H1 (cell line): ENCODE data around the gene GAS7. TPM values are rescaled to one million over a fixed set of nuclear protein-coding genes. Genes with fewer than 3 reads are reported as not detected.

Experiments
- ASH2L ChIP-seq: fragments of 200-600, 300-600 bp; sonication (generic); IDR thresholded peaks from one replicate; pipeline ENCODE4 v1.7.1; 2017; ENCODE audit warnings: low read length
- MAFK ChIP-seq: IDR thresholded peaks from 2 replicates; pipeline ENCODE4 v1.6.1; 2012; ENCODE audit warnings: low read depth, mild to moderate bottlenecking, improper control_type of control experiment, low read length
- POLR2A ChIP-seq, 2 experiments: IDR thresholded peaks; 1 replicate in 1 of 2; 2 replicates in 1 of 2; pipeline ENCODE4 v1.6.1; 2011; ENCODE audit warnings: low read depth in 2 of 2, low read length in 2 of 2, mild to moderate bottlenecking in 2 of 2; ENCODE audit errors: control extremely low read depth in 1 of 2
- RXRA ChIP-seq: IDR thresholded peaks from 2 replicates; pipeline ENCODE4 v1.6.1; 2011; ENCODE audit warnings: low read depth, mild to moderate bottlenecking, low read length, moderate library complexity; ENCODE audit not compliant: insufficient read depth
- polyA plus RNA-seq, 7 experiments: library from polyadenylated mRNA; depleted of rRNA in 3 of 7; stranded (reverse) in 5 of 7; unstranded in 2 of 7; fragments of >200 nt in 5 of 7; fragments of 200-250 nt in 2 of 7; gene quantifications; 1 replicate in 5 of 7; 2 replicates in 1 of 7; 4 replicates in 1 of 7; pipeline versions ENCODE4 v1.2.1 to v1.2.3, GENCODE V29; 2011 to 2013; ENCODE audit warnings: missing spikeins in 2 of 7, mixed read lengths in 2 of 7
- total RNA-seq: library from RNA; stranded (reverse); fragmentation: NEBNext Ultra II Directional; extraction: Animal tissue kit (Norgen Biotek cat#: 25700); gene quantifications from 2 replicates; pipeline ENCODE4 v1.2.1, GENCODE V29; 2021

The GAS7 gene
- total and polyA plus RNA-seq, 2 of the 8 experiments (the other 6 are each of a cell fraction or from before 2014, with no cell fraction given) = 5.0 to 14.5 TPM

DNA sequence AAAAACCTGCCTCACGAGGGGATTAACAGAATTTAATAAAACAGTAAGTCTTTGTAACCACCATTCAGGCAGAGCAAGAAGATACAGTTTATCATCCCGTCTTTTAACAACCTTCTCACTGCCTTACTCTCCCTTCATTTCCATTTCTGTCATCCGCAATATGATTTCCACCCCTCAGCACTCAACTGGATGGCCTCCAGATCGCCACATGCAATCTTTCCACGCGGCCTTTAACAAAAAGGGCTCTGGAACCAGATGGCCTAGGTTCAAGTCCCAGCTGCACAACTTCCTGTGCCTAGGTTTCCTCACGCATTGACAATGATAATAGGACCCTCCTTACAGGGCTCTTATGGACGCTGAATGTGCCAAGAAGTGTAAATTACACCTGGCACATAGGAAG is 103.6 kb downstream of the GAS7 start (continued):
- TF ChIP-seq MAFK = no peak
- no peak for TF ChIP-seq RXRA
- no peak for TF ChIP-seq POLR2A (IDR thresholded peaks at IDR 0.05; ENCODE audit: control extremely low read depth in 1 of 2, low read depth in 2 of 2, low read length in 2 of 2)
- no peak for TF ChIP-seq ASH2L
- TF ChIP-seq, all 59 proteins: peak for 0
